ENCODE results near the gene DPP4. TPM values are rescaled to one million over a fixed set of nuclear protein-coding genes. Genes with fewer than 3 reads are reported as not detected.
"Not testable (repeated sequence)": the region's sequence is repeated elsewhere in the genome, so short reads cannot be mapped to it uniquely, and the experiment has no call there.

Gene DPP4
- total RNA-seq, 1 donor from 2014 or later, result 2.1 TPM

DNA sequence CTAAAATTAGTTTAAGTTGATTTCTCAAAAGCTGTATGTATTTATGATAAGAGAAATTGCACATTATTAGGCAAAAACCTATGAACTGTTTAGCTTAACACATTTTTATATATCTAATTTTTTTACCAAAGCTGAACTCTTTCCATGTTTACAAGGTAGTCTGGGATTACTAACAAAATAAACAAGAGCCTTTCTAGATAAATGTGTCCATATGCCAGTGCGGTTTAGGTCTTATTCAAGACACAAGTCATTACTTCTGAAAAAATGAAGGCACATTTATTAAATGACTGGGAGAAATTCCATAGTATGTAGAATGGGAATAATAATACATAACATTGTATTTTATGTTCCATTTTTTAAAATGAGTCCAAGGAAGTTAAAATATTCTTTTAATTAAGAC is 82.0 kb downstream of the DPP4 start:
- no peak for DNase-seq (ENCODE audit: low spot score)

DNA sequence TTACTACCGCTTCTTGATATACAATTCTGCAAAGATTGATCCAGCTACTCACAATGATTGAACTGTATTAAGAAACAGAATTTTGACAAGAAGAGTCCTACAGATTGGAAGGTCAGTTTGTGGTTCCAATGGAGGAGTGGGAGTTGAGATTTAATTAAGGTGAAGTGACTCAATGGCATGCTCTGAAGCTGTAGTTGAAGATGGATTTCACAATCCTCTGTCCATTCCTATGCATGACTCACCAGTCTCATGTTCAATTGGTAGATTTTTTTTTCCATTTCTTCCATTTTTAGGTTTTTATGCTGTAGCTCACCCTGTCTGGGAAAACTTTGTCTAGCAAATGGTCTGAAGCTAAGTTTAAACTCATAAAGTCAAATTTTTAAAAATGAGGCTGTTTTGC is 83.3 kb downstream of the DPP4 start:
- DNase-seq (ENCODE audit: low spot score), result no peak

DNA sequence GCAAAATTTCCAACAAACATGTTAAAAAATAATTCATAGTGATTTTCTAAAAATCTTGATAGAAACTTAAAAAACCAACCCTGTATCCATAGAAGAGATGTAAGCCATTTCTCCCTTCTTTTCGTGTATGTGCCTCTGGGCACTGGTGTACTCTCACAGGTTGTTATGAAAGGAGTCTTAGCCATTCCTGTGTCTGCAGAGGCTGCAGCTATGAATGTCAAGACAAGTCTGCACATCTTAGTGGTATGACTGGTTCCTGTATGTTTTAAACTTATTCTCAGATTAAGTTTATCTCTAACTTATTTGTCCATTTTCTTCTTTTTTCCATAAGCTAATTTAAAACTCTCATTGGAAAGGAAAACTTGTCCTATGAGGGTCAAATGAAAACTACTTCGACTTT is 84.0 kb downstream of the DPP4 start:
- DNase-seq (ENCODE audit: low spot score), result no peak

DNA sequence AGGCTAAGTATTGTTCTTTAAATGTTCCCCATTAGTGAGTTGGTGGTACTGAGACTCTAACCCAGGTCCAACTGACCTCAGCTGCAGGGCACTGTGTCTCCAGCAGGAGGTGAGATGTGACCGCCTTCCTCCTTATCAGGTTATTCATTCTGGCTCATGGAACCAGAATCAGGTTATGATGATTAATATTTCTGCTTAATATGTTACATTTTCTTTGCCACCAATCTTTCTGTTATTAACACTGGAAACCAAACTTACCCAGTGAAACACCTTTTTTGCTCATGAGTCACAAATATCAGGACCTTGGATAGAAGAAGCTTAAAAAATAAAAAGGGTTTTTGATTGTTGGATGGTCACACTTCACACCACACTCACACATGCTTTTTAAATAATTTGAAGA is 85.4 kb downstream of the DPP4 start:
- DNase-seq (ENCODE audit: low spot score), result no peak

DNA sequence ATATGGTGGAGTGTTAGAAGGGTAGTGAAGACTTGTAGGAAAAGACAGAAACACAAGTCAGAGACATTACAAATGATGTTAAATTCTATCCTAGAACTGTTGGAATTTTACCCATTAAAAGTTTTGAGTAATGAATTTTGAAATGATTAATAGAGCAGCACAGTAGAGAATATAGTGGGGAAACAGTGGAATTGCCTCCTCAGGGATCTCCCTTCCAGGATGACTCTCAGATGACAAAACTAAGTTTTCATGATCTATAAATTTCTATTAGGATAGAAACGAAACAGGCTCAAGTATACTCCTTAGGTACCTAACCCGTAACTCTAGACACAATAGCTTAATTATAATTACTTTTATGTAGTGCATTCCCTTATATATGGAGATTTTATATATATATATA is 86.7 kb downstream of the DPP4 start:
- no peak for DNase-seq (ENCODE audit: low spot score)

DNA sequence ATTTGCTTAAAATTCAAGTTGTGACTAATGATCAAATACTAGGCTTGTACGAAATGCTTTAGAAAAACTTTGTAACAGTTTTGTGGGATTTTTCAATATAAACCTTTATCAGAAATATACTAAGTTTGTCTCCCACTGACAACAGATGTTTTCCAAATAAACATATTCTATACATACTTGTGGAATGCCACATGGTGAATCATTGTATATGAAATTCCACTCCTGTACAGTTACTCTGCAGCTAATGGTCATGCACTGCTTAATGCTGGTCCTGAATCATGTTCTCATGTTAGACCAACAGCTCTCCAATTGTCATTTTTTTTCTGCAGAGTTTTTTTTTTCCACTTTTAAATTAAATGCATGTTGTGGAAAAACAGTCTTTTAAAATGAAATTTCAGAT is 90.1 kb downstream of the DPP4 start:
- DNase-seq (ENCODE audit: low spot score), result no peak

DNA sequence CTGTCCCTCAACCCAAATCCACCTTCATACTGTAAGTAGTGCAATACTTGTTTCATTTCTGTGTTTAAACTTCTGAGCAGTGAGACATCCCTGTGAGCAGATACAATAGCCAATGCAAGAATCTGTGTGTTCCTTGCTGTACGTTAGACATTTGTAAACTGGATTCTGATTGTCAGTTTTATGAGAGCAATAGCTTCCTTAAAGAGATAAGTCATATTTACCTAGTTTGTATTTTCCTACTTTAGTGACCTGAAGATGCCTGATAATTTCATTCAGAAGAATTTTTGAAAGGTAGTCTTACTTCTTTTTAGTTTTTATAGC is 90.7 kb downstream of the DPP4 start:
- no peak for DNase-seq (ENCODE audit: low spot score)

DNA sequence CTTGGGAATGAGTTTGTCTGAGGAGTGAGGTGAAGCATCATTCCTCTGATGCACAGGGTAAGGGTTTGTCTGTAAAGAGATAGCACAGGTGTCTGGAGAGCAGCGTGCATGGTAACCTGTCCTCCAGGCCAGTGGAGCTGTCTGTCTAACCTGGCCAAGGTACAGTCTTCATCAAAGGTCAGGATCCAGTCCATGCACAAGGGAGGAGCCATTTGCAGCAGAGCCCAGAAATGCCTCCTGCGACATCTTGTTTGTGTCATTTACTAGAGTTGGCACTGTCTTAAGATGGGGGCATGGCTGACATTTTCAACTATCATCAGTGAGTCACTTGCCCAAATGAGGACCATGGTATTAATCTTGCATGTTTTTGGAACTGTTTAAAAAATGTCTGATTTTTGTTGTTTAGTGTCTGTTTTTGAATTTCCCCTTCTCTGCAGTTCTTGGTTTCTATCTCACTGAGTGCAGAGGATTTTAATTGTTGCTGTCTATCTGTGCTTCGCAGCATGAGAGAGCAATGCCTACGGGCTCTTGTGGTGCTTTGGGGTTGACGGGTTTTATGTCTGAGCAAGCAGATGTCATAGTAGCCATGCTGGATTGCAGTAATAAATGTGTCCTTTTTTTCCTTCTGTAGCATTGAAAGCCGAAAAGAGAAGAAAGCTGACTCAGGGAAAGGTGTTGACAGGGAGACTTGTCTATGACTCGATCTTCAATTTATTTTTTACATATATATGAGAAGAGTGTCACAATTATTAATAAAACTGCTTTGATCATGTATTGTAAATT is 91.3 kb downstream of the DPP4 start:
- DNase-seq (ENCODE audit: low spot score), result no peak

DNA sequence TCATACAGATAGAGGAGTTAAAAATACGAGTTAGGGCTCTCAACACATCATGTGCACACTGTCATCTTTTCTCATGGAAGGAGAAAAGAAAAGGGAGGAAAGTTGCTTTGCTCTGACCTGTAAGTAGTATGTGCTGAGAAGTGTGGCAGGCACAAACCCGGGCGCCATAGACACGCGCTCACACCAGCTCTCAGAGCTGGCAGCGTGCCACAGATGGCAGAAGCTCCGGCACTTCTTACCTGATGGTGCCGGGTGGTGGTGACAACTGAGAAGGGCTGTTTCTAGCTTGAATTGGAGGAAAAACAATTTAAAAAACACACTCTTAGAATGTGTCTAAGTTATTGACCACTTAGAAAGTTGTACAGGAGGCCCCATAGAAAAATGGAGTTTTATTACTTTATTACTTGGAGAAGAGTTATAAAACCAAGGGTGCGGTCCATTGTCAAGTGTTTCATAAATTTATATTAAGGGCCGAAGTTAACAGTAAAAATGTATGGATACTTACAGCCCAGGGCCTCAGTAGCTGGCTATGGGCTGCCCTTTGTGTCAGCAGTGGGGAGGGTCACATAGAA is 92.2 kb downstream of the DPP4 start:
- no peak for DNase-seq (ENCODE audit: low spot score)

DNA sequence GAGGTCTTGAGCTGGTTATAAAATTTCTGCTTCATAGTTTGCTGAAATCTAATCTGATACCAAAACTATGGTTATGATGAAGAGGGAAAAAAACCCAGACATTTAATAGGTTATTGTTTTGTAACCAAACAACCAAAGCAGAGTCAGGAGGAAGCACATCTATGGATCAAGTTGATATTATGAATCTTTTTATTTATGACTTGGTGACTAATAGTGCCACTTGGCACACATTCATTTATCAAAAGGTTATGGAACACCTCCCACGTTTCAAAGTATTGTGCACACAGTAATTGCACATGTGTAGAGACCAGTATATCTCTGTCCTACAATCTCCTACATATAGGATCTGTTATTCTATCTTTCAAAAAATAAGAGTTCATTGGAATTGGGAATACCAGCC is 93.0 kb downstream of the DPP4 start:
- no peak for DNase-seq (ENCODE audit: low spot score)

DNA sequence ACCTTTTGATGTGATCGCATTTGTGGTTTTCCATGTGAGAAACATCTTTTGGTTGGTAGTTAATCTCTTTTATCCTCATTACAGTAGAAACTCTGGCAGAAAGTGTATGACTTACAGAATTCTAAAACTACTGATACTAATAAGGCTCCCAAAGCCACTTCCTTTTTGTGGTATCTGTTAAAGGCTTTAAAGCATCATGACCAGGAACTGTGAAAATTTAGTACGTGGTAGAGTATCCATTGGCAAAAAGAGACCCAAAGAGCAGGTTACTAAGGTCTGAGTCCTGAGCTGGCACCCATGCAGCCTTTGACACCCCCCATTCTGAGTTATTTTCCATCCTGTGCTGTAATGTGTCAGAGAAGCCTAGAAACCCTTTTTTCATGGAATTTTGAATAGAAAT is 94.5 kb downstream of the DPP4 start:
- no peak for DNase-seq (ENCODE audit: low spot score)

DNA sequence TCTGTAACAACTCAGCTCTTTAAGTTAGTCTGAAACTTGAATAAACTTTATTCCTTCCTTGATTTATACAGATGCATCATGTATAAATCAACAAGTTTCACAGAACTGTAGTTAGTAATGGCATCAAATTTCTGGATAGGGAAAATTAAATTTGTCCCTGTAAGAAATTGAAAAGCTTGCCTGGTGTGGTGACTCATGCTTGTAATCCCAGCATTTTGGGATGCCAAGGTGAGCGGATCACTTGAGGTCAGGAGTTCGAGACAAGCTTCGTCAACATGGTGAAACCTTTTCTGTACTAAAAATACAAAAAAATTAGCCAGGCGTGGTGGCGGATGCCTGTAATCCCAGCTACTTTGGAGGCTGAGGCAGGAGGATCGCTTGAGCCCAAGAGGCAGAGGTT is 96.1 kb downstream of the DPP4 start:
- DNase-seq (ENCODE audit: low spot score), result not testable (repeated sequence)

DNA sequence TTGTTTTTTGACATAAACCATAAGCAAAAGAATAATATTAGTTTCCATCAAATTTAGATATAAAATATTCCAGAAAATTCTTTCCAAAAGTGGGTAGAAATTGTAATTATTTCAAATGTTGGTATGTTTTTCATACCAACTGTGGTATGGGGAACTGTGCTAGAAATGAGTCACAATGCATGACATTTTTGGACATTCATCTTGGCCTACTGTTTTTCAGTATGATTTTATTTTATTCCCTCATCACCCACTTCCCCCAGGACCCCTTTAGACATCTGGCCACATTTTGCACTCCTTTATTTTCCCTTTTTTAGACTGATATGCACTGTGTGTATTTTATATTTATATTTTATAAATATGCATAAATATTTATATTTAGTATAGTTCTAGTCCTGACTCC is 97.1 kb downstream of the DPP4 start:
- DNase-seq (ENCODE audit: low spot score), result no peak

DNA sequence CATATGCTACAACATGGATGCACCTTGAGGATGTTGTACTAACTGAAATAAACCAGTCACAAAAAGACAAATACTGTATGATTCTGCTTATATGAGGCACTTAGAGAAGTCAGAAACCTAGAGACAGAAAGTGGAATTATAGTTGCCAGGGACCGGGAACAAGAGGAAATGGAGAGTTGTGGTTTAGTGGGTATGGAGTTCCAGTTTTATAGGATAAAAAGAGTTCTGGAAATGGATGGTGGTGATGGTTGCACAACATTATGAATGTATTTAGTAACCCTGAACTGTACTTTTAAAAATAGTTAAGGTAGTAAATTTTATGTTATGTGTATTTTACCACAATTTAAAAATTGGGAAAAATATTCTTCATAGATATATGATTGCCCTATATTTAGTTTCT is 97.7 kb downstream of the DPP4 start:
- DNase-seq (ENCODE audit: low spot score), result no peak

DNA sequence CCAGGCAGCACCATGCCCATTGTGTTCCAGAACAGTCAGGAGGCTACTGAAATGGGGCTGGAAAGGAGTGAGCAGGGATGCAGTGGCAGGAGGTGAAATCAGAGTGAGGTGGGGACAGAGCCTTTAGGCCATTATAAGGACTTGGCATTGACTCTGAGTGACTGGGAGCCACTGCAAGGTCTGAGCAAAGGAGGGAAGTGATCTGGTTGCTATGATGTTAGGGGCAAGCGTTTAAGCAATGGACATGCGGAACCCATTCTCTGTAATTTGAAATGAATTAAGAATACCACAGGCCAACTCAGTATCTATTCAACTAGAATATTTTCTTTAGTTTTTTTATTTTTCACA is 98.2 kb downstream of the DPP4 start:
- DNase-seq (ENCODE audit: low spot score), result no peak

DNA sequence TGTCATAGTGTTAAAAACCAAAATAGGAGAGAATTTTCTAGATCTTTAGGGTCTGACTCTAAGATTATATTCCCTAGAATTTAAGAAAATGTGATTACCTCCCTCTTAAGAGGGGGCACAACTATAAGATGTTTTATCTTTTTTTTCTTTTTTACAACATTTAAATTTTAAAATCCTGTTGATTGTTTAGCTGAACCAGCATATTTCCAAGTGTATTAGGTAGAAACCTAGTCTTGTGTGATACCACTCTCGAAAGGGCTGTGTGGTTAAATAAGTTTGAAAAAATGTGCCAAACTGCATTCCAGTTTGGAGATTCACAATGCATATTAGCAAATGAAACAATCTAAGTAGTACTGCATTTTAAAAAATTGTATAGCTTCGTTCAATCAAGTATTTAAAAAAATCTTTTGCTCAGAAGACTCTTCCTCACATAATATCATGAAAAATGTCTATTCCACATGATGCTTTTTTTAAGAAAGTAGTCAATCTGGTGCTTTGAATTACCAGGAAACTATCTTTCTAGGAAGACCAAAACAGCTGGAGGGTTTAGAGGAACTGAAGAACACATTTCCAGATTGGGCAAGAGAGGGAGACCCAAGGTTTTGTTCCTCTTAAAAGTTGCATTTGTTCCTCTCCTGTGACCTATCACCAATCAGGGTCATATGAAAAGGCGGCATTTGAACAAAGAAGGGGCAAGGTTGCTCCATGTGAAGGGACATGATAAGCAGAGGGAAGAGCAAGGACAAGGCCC is 98.8 kb downstream of the DPP4 start:
- no peak for DNase-seq (ENCODE audit: low spot score)

DNA sequence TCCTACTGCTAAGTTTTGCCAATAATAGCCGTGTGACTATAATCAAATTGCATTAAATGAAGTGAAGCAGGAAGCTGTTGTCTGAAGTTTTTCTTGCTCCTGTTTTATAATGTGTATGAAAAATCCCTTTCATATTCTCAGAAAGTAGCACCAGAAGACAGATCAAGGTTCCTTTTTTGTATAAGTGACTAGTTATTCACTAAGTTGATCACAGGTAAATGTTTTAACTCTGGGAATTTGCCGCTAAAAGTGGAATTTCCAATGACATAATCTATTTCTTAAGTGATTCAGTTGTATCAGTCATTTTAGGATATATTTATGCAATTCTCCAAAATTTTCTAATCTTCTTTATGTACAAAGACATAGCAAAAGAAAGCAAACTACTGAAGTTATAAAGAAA is 99.6 kb downstream of the DPP4 start:
- no peak for DNase-seq (ENCODE audit: low spot score)

DNA sequence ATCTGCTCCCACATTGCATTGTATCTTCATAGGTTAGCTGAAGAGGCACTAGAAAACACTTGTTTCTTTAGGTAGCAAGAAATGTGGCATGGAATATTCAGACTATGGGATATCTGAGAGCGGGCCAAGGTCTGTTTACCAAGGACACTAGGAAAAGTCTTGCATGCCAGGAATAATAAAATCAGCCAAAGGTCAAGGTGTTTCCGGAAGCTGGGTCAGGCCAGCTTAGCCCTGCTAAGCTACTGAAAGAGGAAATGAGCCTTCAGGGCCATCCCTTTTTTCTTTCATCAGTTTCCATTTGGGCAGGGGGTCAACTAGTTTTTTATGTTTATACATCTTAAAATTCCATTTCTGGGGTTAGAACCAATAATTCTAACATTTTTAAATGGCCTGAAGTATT is 101.1 kb downstream of the DPP4 start:
- DNase-seq (ENCODE audit: low spot score), result no peak

DNA sequence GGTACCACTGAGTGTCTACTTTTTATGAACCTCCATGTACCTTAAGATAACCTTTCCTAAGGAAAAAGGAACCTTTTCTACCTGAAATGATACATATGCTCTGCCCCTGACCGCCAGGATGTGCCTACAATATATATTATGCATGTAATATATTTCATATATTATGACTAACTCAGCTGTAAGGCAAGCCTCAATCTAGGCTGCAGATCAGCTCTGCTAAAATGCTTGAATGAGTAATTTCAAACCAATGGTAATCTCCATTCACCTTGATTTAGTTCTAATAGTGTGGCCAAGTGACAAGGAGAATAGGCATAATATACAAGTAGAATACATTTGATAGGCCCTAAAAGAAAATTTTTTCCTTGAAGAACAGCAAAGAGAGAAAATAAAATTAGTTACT is 101.8 kb downstream of the DPP4 start:
- DNase-seq (ENCODE audit: low spot score), result no peak

DNA sequence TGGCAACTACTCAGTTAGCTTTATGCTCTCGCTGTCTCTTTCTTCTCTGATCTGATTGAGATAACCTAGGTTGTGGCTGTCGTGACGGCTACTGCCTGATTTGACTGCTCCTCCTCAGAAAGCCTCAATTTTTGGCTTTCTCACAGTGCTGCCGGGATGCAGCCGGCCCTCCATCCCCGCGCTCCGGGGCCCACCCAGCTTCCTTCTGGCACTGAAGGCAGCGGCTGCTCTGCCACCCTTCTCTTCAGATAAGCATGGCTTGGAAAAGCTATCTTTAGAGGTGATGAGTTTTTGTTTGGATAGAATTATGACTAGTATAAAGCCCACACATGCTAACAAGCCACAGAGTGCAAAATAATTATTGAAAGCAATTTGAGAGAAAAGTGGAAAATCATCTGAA is 102.5 kb downstream of the DPP4 start:
- no peak for DNase-seq (ENCODE audit: low spot score)

DNA sequence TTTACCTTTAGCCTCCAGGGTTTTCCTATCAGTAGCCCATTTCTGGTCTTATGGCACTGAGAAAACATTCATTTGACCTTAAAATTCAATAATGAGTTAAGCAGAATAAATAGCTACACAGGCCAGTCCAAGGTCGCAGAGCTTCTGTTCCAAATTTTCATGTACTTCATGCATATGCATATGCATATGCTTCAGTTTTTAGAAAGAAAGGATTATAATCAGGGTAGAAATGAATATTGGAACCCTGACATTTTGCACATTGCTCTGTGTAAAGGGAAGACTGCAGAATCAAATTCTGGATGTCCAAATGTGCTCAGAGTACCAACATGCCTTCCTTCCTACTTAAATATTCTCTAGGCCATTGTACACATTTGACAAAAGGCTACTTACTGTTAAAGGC is 104.9 kb downstream of the DPP4 start:
- DNase-seq (ENCODE audit: low spot score), result no peak

DNA sequence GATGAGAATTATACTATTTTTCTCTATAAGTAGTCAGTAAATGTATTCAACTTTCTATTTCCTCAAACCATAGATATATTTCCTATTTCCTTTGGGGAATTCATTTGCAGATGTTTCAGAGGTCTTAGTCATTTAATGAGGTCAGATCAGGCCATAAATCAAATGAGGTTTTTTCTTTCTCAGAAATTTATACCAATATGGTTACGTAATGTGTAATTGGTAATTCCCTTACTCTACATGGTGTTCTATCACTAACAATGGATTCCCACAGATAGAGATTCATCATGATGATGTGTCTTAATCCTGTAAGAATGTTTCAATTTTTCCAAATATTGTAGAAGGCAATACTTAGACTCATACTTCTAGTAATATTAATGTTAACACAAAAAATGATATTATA is 108.0 kb downstream of the DPP4 start:
- DNase-seq (ENCODE audit: low spot score), result no peak

DNA sequence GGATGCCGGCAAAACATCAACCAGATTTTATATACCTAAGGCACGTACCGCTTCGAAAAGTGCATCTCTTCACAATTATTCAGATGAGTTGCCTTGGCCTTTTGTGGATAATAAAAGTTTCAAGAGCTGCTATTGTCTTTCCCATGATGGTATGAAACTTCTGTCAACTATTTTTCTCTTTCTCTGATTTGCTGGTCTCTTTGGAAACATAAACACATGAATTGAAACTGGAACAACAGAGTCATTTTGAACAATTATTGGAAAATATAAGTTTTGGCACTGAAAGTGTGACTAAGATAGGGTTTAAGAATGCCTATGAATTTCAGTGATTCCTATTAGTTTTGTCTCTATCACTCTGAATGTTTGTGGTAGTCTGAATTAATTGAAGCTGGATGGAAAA is 109.9 kb downstream of the DPP4 start:
- no peak for DNase-seq (ENCODE audit: low spot score)

DNA sequence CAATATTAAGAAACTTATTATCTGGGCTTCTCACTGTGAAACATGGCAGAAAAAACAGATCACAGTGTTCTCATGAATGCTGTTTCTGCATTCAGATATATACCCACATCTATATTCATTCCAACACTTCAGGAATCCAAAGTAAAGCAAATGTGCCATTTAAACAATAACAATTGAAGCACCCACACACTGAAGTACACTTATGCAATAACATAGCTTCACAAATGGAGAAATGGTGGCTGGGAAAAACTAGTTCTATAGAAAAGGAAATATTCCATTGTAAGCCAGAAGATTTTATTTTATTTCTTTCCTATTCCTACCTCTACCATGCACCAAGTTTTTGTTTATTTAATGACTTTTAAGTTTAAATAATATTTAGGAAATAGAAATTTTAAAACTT is 111.9 kb downstream of the DPP4 start:
- no peak for DNase-seq (ENCODE audit: low spot score)

All from ureter (tissue), 1 donor.